A549 treated with DMSO at 1 μM for 4 hours (cell line): ENCODE measurements around the gene SLC5A11. TPM values are rescaled to one million over a fixed set of nuclear protein-coding genes. Genes with fewer than 3 reads are reported as not detected.

Experiments
- total RNA-seq: library from RNA; stranded (reverse); fragments of 200-300 nt; extraction: Qiagen RNA extraction; gene quantifications from 5 replicates; pipeline ENCODE4 v1.2.3, GENCODE V29; 2022; ENCODE audit warnings: low read depth

The SLC5A11 gene, protein sequence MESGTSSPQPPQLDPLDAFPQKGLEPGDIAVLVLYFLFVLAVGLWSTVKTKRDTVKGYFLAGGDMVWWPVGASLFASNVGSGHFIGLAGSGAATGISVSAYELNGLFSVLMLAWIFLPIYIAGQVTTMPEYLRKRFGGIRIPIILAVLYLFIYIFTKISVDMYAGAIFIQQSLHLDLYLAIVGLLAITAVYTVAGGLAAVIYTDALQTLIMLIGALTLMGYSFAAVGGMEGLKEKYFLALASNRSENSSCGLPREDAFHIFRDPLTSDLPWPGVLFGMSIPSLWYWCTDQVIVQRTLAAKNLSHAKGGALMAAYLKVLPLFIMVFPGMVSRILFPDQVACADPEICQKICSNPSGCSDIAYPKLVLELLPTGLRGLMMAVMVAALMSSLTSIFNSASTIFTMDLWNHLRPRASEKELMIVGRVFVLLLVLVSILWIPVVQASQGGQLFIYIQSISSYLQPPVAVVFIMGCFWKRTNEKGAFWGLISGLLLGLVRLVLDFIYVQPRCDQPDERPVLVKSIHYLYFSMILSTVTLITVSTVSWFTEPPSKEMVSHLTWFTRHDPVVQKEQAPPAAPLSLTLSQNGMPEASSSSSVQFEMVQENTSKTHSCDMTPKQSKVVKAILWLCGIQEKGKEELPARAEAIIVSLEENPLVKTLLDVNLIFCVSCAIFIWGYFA
- 0.47 to 0.80 TPM (median 0.53 TPM) in 5 replicates for total RNA-seq

DNA sequence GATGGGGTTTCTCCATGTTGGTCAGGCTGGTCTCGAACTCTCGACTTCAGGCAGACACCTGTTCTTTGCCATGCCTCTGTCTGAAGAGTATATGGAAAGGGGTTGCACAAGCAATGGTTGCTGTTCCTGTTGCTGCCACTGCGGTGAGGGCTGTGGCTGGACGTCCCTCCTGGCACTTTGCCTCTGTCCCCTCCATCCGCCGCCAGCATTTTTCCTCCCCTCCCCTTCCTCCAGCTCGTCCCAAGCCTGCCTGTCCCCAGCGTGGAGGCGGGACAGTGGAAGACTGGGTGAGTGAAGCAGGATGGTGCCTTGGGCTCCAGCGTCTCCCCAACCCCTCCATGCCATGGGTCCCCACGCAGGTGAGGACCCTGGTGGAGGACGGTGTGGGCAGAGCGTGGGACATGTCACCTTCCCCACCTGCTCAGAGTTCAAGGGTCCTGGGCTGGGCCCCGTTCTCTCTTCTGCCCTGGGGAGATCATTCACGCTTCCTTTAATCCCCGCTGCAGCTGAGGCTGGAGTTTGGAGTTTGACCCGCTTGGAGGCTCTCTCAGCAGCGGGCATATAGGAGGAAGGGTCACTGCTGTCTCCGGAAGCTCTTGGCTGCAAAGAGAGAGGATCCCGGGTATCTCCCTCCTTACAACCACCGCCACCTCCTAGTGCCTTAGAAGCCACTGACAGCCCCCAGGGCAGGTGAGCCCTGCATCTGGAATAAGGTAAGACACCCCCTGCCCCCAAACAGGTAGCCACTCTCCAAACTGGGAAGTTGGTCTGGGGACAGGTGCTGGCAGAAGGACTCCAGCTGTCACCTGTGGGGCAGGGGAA lies at the start of gene SLC5A11:
Gene SLC5A11, plus strand, starts transcription at position 238 of the 822 bp plus-strand sequence. CDS start 12,681 bp downstream, outside the sequence.

Other genes with a start within 250 kb of the SLC5A11 start
- gene TNRC6A, start 116.3 kb upstream of the SLC5A11 start, total RNA-seq = 28.7 to 32.0 TPM (median 30.8 TPM) in 5 replicates
- gene ARHGAP17, start 169.4 kb downstream of the SLC5A11 start, total RNA-seq = 59.1 to 72.8 TPM (median 62.0 TPM) in 5 replicates